ENCODE data around the gene JAZF1. TPM values are rescaled to one million over a fixed set of nuclear protein-coding genes. Genes with fewer than 3 reads are reported as not detected.

JAZF1 gene
- total and polyA plus RNA-seq, 2 of the 8 experiments (the other 6 are each of a cell fraction or from before 2014, with no cell fraction given), result 2.6 to 21.8 TPM

DNA sequence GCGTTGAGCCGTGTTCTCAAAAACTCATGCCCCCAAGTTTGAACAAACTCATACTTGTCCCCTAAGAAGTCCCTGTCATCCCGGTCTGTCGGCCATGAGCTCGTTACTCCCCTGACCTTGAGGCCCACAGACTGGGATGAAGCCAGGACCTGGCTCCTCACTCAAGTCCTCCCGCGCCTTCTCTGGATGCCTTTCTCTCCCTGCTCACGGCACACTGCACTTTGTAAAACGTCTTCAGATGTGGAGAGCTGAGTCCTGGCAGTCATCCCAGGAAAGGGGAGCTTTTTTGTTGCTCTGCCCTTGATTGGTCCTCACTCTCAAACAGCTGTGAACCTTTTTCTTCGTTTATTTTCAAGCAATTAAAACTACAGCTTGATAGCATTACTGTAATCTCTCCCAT is 110.8 kb downstream of the JAZF1 start:
- Histone ChIP-seq H3K14ac (ENCODE audit: insufficient read length) (no peak overlapping the region), H3K4me3 (ENCODE audit: extremely low read depth in 1 of 4, insufficient read depth in 2 of 4, low read depth in 3 of 4, low read length in 4 of 4) (no peak overlapping the region), H3K79me2 (ENCODE audit: control insufficient read depth in 1 of 2, insufficient read depth in 2 of 2, low read length in 2 of 2) (no peaks in the 10 kb centered on the region; a peak in 1 of 4 replicates), H3K9me3 (ENCODE audit: insufficient read depth in 2 of 2, low read depth in 1 of 2, low read length in 1 of 2) (no peaks in the 10 kb centered on the region), H3K4me2 (ENCODE audit: insufficient read depth in 1 of 2, low read depth in 2 of 2, low read length in 2 of 2) (no peak overlapping the region), H4K91ac (replicated peaks; ENCODE audit: insufficient read length, low read length) (no peak overlapping the region), H2BK20ac (ENCODE audit: low read length) (no peak overlapping the region), H2AFZ (ENCODE audit: low read length) (no peak overlapping the region), H4K8ac (ENCODE audit: extremely low read depth, insufficient read depth, low read length) (no peak overlapping the region), H3K4ac (replicated peaks; ENCODE audit: insufficient read length, low read depth, low read length) (no peak overlapping the region), H3K9ac (replicated peaks in 1 of 4; ENCODE audit: extremely low read depth in 1 of 4, low read depth in 3 of 4, low read length in 3 of 4) (no peak overlapping the region), H3K79me1 (ENCODE audit: low read depth, low read length) (0 out of 2 replicates have a peak, but pooled peaks cover 2% of the 10 kb centered on the region), H2BK120ac (replicated peaks; ENCODE audit: low read depth, low read length) (no peak overlapping the region), H3K56ac (replicated peaks; ENCODE audit: insufficient read length, low read depth, low read length) (no peak overlapping the region), H3K23ac (ENCODE audit: insufficient read length) (no peak overlapping the region), H2BK15ac (ENCODE audit: low read length) (no peak overlapping the region), H3K36me3 (ENCODE audit: control insufficient read depth in 2 of 4, insufficient read depth in 4 of 4, low read length in 3 of 4) (no peaks in the 10 kb centered on the region), H3K18ac (ENCODE audit: extremely low read depth, low read length) (no peak overlapping the region), H4K5ac (ENCODE audit: insufficient read length, low read depth, low read length) (no peak overlapping the region), H2AK5ac (ENCODE audit: low read depth, low read length) (no peak overlapping the region), H3K27ac (ENCODE audit: low read depth, low read length) (no peak overlapping the region), H2BK12ac (ENCODE audit: low read depth, low read length) (no peak overlapping the region), H3K27me3 (replicated peaks in 1 of 4; ENCODE audit: control insufficient read depth in 3 of 4, extremely low read depth in 1 of 4, insufficient read depth in 3 of 4, low read length in 3 of 4) (no peaks in the 10 kb centered on the region), H3K4me1 (replicated peaks in 1 of 4; ENCODE audit: control insufficient read depth in 3 of 4, insufficient read depth in 4 of 4, low read length in 3 of 4) (peaks cover 0 to 3% (median 0%) of the 10 kb centered on the region in 4 experiments; a peak in 3 of 7 replicates), H4K20me1 (replicated peaks in 1 of 2; ENCODE audit: control insufficient read depth in 1 of 2, insufficient read depth in 2 of 2, low read length in 2 of 2) (no peaks in the 10 kb centered on the region), H2BK5ac (ENCODE audit: low read depth, low read length) (no peak overlapping the region), H3K23me2 (ENCODE audit: low read depth, low read length) (no peaks in the 10 kb centered on the region)
- WGBS, 2 experiments (ENCODE audit: extremely low coverage in 1 of 2, insufficient coverage in 1 of 2, insufficient read length in 1 of 2, insufficient replicate concordance in 2 of 2, low coverage in 1 of 2, low lambda C conversion rate in 2 of 2, missing lambda C conversion rate in 1 of 2), result 90% methylated on average over 10 of the region's 10 CpGs; no CpG with 5 or more reads in 1 of the 2 experiments
- no peak for TF ChIP-seq SIX5 (IDR thresholded peaks at IDR 0.05; ENCODE audit: low read depth, low read length)
- TF ChIP-seq POLR2AphosphoS5 (IDR thresholded peaks at IDR 0.05; ENCODE audit: low read depth, low read length), result no peak
- TF ChIP-seq RBBP5 (IDR thresholded peaks at IDR 0.05; ENCODE audit: borderline replicate concordance, low read depth, low read length), result no peak
- no peak for TF ChIP-seq POU5F1 (IDR thresholded peaks at IDR 0.05; ENCODE audit: low read depth, low read length)
- ChIA-PET POLR2A (ENCODE audit: partially characterized antibody) (interaction anchor here (0.8 kb wide), 1 partner anchor 11 kb away, joined by 4 read pairs; no protein-coding TSS in a partner anchor), CTCF (ENCODE audit: partially characterized antibody) (interaction anchor here (1.1 to 5.9 kb wide), 10 partner anchors 8 to 149 kb away, joined by 4 to 70 read pairs (median 16); no protein-coding TSS in a partner anchor)
- DNase-seq (ENCODE audit: low read depth in 1 of 2, low spot score in 2 of 2), result no peak
- FAIRE-seq, result no peak

Measured in H1 (cell line).